Measurements from ENCODE around the gene COL28A1.

Gene COL28A1

GRCh38 chr7:7535691-7536090 is at the start of gene COL28A1:
Gene COL28A1 (minus strand): TSS chr7:7535873. CDS start chr7:7532875, 2,998 bp downstream.
- no peak for DNase-seq (ENCODE audit: extremely low read depth in 1 of 2, low read depth in 1 of 2)

- no peak for DNase-seq (ENCODE audit: extremely low read depth in 1 of 2, low read depth in 1 of 2)
Measured at GRCh38 chr7:7584653-7585052, 49.0 kb upstream of the COL28A1 start.

- no peak for DNase-seq (ENCODE audit: extremely low read depth in 1 of 2, low read depth in 1 of 2)
Measured at GRCh38 chr7:7583731-7584130, 48.1 kb upstream of the COL28A1 start.

GRCh38 chr7:7582596-7582995 is 46.9 kb upstream of the COL28A1 start:
- no peak for DNase-seq (ENCODE audit: extremely low read depth in 1 of 2, low read depth in 1 of 2)

- no peak for DNase-seq (ENCODE audit: extremely low read depth in 1 of 2, low read depth in 1 of 2)
Measured at GRCh38 chr7:7581531-7582179, 46.0 kb upstream of the COL28A1 start.

GRCh38 chr7:7579638-7580037 is 44.0 kb upstream of the COL28A1 start:
- DNase-seq (ENCODE audit: extremely low read depth in 1 of 2, low read depth in 1 of 2) = no peak

GRCh38 chr7:7577888-7578287 is 42.2 kb upstream of the COL28A1 start:
- DNase-seq (ENCODE audit: extremely low read depth in 1 of 2, low read depth in 1 of 2) = no peak

- no peak for DNase-seq (ENCODE audit: extremely low read depth in 1 of 2, low read depth in 1 of 2)
Measured at GRCh38 chr7:7576344-7576743, 40.7 kb upstream of the COL28A1 start.

- DNase-seq (ENCODE audit: extremely low read depth in 1 of 2, low read depth in 1 of 2) = no peak
Measured at GRCh38 chr7:7573701-7574100, 38.0 kb upstream of the COL28A1 start.

- no peak for DNase-seq (ENCODE audit: extremely low read depth in 1 of 2, low read depth in 1 of 2)
Measured at GRCh38 chr7:7570584-7570983, 34.9 kb upstream of the COL28A1 start.

GRCh38 chr7:7569615-7570014 is 33.9 kb upstream of the COL28A1 start:
- DNase-seq (ENCODE audit: extremely low read depth in 1 of 2, low read depth in 1 of 2) = no peak

- DNase-seq (ENCODE audit: extremely low read depth in 1 of 2, low read depth in 1 of 2) = no peak
Measured at GRCh38 chr7:7569081-7569527, 33.4 kb upstream of the COL28A1 start.

- no peak for DNase-seq (ENCODE audit: extremely low read depth in 1 of 2, low read depth in 1 of 2)
Measured at GRCh38 chr7:7568553-7568952, 32.9 kb upstream of the COL28A1 start.

GRCh38 chr7:7567898-7568531 is 32.3 kb upstream of the COL28A1 start:
- DNase-seq (ENCODE audit: extremely low read depth in 1 of 2, low read depth in 1 of 2) = no peak

- peak; percentile 59 to 71 for DNase-seq (ENCODE audit: extremely low read depth in 1 of 2, low read depth in 1 of 2)
Measured at GRCh38 chr7:7566651-7567611, 31.3 kb upstream of the COL28A1 start, which contains the start of gene MIOS. Gene MIOS (plus strand): TSS chr7:7566884. CDS start chr7:7572476, 5,592 bp downstream.

GRCh38 chr7:7565746-7566650 is 30.3 kb upstream of the COL28A1 start:
- DNase-seq (ENCODE audit: extremely low read depth in 1 of 2, low read depth in 1 of 2) = no peak

- peak in 1 of 2 donors; percentile 31 for DNase-seq (ENCODE audit: extremely low read depth in 1 of 2, low read depth in 1 of 2)
Measured at GRCh38 chr7:7565018-7565680, 29.5 kb upstream of the COL28A1 start.

GRCh38 chr7:7564323-7564780 is 28.7 kb upstream of the COL28A1 start:
- no peak for DNase-seq (ENCODE audit: extremely low read depth in 1 of 2, low read depth in 1 of 2)

- DNase-seq (ENCODE audit: extremely low read depth in 1 of 2, low read depth in 1 of 2) = no peak
Measured at GRCh38 chr7:7563813-7564212, 28.1 kb upstream of the COL28A1 start.

- no peak for DNase-seq (ENCODE audit: extremely low read depth in 1 of 2, low read depth in 1 of 2)
Measured at GRCh38 chr7:7563269-7563668, 27.6 kb upstream of the COL28A1 start.

All from stimulated activated CD8-positive, alpha-beta memory T cell treated with anti-CD3 and anti-CD28 coated beads, Interleukin-7, amount 100 ng/mL, for 48 hours (primary cell).